Motor neuron (in vitro differentiated cells): ENCODE measurements around the gene PIGV. TPM values are rescaled to one million over a fixed set of nuclear protein-coding genes. Genes with fewer than 3 reads are reported as not detected.
A peak's percentile ranks its signal among the peaks of the same experiment; 100 is the strongest.

Source experiments
- ATAC-seq, 8 experiments: fragments of 200-7000 bp; cut with Tn5 transposase; replicated peaks in 6 of 8; 2 replicates each; pipeline ENCODE4 v1.8.0; 2021; ENCODE audit warnings: mild to moderate bottlenecking in 8 of 8, moderate library complexity in 8 of 8
- H3K27ac ChIP-seq, 2 donors: fragments of 250-450 bp; sonication (Bioruptor Pico); 2 replicates each; pipeline ENCODE4 v1.9.0; 2021; ENCODE audit warnings: antibody characterized with exemption in 2 of 2, mild to moderate bottlenecking in 2 of 2, moderate library complexity in 1 of 2
- H3K4me1 ChIP-seq, 2 donors: fragments of 250-450 bp; sonication (Bioruptor Pico); replicated peaks in 1 of 2; 2 replicates each; pipeline ENCODE4 v1.6.1; 2021; ENCODE audit warnings: antibody characterized with exemption in 2 of 2, mild to moderate bottlenecking in 2 of 2, moderate library complexity in 1 of 2
- H3K4me3 ChIP-seq, 5 donors: fragments of 250-450 bp; sonication (Bioruptor Pico); 2 replicates each; pipeline ENCODE4 v1.9.0; 2021; ENCODE audit warnings: antibody characterized with exemption in 5 of 5, mild to moderate bottlenecking in 5 of 5, moderate library complexity in 4 of 5
- WGBS, 10 experiments: fragments of 450-650 bp; shearing (Covaris generic); methylation state at CpG; one replicate each; pipeline ENCODE4 v1.0.0; 2022; 5-methylcytosine and 5-hydroxymethylcytosine counted together
- in situ Hi-C, 9 experiments: fragments of 400-800 bp; cut with MboI; loops; one replicate each; pipeline ENCODE4 v1.15.0; 2021; ENCODE audit warnings: low sequenced_read_pairs in 9 of 9, low pct_unique_long_range_greater_than_20kb in 2 of 9; ENCODE audit not compliant: unreplicated experiment in 9 of 9
- total RNA-seq, 8 experiments: library from RNA; unstranded; fragments of 300-600 nt; gene quantifications; 2 replicates each; pipeline versions ENCODE4 v1.2.3 to v1.2.4, GENCODE V29; 2022

PIGV gene
- 10 to 100 TPM in 6 of 8 experiments, 1 to 10 TPM in 2; 8.2 to 26.7 (median 10.3) TPM for total RNA-seq

DNA sequence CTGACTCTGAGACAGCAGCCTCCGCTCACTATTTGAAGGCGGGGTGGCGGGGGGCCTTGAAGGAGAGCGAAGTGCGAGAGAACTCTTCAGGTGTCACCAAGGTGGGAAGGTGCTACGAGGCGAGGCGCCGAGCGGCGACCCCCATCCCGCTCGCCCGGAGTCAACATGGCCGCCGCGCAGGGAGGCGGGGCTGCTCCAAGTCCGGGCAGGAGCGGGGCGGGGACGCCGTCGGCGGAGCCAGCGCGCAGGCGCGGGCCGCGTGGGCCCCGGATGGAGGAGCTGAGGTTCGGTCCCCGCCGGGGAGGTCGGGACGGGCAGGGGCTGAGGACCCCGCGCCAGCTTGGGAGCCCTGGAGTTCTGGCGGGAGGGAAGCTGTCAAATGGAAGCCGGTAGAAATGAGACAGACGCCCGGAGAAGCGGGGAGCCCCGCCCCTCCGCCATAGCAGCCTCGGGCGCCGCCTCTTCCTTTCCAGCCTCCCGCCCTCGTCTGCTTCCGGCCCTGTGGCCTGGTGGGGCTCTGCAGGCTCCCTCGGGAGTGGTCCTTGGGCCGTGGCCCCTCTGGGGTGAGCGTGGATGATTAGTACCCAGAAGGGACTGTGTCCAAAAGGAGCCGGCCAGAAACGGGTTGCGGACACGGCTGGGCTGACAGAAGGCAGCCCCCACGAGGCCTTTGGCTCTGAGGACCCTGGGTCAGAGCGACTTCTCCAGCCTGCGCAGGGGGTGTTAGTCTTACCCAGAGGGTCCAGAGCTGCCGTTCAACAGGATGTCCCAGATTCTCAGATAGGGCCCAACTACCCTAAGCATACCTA, at the start of gene PIGV:
Gene PIGV, plus strand, starts transcription at position 245 of the 809 bp plus-strand sequence. CDS start 2,866 bp downstream, outside the sequence.
- WGBS, 10 experiments: 0 to 7% (median 1%) methylated on average over 1 to 26 of the region's 63 CpGs; no CpG with 5 or more reads in 4 of the 10 experiments
- peak; percentile 66 to 90 (median 85) for ATAC-seq
- Histone ChIP-seq H3K4me1 (peaks cover 35 to 42% of the 10 kb centered on the region in 2 donors), H3K27ac (peak within 1 kb of the TSS; percentile 99 to 100), H3K4me3 (peak within 1 kb of the TSS; percentile 61 to 92 (median 72))
- in situ Hi-C loops: loop anchor here in 1 of 9 experiments (10.0 kb wide), 1 partner anchor 183 kb away; no protein-coding TSS in a partner anchor

DNA sequence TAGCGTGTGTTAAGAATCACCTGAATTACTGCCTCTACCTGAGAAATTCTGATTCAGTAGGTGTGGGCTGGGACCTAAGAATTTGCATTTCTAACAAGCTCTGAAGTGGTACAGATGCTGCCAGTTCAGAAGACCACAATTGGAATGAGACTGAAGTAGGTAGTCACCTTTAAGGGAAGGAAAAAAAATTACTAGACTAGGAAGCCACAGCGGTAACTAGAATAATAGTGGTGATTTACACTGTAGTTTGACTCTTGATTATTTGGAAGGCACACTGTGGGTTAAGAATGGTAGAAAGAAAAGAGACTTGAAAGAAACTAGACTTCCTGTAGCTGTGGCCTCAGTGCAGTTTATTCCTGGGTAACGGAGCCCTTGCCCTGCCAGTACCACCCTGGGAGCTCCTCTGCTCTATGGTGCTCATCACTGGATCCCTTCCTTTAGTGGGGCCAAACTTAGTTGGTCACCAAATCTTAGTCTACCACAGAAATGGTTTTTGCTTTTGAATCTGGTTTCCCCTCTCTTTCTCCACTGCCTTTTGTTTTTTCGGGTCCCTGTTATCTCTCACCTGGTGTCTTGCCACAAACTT, 48.3 kb upstream of the PIGV start:
- Histone ChIP-seq H3K4me3 (no peak overlapping the region), H3K4me1 (no peaks in the 10 kb centered on the region), H3K27ac (no peak overlapping the region)
- in situ Hi-C loops: no loop called here
- WGBS, 10 experiments: 71 to 100% (median 98%) methylated on average over 1 to 4 of the region's 4 CpGs
- no peak for ATAC-seq

DNA sequence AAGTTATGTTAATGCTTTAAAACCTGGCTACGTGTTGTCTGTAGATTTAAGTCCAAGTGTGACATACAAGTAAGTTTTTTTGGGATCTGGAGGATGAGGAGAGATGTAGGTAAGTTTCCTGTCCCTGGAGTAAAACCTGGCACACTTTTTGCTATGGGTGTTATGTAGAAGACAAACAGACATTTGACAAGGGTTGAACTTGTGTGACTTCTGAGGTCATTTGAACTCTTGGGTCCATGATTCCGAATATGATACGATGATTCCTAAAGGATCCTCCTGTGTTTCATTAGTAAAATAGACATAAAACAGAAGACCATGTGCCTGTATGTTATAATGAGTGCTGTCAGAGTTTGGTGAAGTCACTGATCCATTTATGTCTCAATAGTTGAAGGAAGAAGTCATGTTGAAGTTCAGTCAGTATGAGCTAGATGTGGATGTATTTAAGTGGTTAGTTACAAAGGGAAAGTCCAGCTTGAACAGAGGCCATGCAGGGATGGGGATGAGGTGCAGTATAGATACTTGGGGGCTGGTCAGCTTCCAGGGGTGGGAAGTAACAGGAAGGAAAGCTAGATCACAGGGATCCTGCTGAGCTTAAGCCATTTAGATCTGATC, 47.6 kb upstream of the PIGV start:
- H3K4me3 ChIP-seq: no peak overlapping the region
- 20 to 100% (median 86%) methylated on average over 1 to 3 of the region's 3 CpGs; no CpG with 5 or more reads in 1 of the 10 experiments for WGBS, 10 experiments
- in situ Hi-C loops: no loop called here
- ATAC-seq: no peak
- no peak overlapping the region for H3K27ac ChIP-seq
- no peaks in the 10 kb centered on the region for H3K4me1 ChIP-seq

DNA sequence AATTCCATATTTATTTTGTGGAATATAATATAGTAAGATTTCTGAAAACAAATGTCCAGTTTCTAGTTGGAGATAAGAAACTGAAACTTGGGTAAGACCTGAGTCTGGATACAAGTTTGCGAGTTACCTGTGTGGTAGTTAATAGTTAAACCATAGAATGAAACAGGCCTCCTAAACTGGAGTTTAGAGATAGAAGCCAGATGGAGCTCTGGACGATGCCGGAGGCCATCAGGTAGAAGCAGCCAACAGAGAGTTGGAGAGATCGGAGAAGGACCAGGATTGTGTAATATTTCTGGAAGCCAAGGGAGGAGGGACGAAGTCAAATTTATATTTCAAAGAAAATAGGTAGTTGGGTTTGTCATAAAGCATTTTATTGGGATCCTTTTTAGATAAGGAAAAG, 46.8 kb upstream of the PIGV start:
- Histone ChIP-seq H3K27ac (no peak overlapping the region), H3K4me3 (no peak overlapping the region), H3K4me1 (no peaks in the 10 kb centered on the region)
- 60 to 98% (median 93%) methylated on average over 3 to 5 of the region's 5 CpGs for WGBS, 10 experiments
- in situ Hi-C loops: no loop called here
- no peak for ATAC-seq

DNA sequence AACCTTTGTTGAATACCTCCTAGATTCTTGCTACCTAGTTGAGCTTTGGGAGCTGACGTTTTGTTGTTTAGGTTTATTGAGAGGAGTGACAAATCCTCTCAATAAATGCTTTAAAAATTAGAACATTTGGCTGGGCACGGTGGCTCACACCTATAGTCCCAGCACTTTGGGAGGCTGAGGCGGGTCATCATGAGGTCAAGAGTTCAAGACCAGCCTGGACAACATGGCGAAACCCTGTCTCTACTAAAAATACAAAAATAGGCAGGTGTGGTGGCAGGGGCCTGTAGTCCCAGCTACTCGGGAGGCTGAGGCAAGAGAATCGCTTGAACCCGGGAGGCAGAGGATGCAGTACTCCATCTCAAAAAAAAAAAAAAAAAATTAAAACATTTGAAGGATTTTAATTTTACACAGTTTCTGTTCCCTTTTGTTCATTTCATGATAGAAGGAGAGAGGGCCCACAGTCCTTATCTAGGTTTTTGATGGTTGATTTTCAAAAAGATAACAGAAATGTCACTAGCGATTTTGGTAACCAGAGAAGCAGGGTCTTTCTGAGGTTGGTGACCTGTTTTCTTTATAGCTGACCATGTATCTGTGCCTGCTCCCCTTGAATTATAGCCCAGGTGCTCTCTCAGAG, 44.2 kb upstream of the PIGV start:
- no peaks in the 10 kb centered on the region for H3K4me1 ChIP-seq
- H3K27ac ChIP-seq: no peak overlapping the region
- H3K4me3 ChIP-seq: no peak overlapping the region
- WGBS, 10 experiments: 87 to 100% (median 97%) methylated on average over 1 to 8 of the region's 8 CpGs; no CpG with 5 or more reads in 1 of the 10 experiments
- in situ Hi-C loops: no loop called here
- ATAC-seq: no peak

DNA sequence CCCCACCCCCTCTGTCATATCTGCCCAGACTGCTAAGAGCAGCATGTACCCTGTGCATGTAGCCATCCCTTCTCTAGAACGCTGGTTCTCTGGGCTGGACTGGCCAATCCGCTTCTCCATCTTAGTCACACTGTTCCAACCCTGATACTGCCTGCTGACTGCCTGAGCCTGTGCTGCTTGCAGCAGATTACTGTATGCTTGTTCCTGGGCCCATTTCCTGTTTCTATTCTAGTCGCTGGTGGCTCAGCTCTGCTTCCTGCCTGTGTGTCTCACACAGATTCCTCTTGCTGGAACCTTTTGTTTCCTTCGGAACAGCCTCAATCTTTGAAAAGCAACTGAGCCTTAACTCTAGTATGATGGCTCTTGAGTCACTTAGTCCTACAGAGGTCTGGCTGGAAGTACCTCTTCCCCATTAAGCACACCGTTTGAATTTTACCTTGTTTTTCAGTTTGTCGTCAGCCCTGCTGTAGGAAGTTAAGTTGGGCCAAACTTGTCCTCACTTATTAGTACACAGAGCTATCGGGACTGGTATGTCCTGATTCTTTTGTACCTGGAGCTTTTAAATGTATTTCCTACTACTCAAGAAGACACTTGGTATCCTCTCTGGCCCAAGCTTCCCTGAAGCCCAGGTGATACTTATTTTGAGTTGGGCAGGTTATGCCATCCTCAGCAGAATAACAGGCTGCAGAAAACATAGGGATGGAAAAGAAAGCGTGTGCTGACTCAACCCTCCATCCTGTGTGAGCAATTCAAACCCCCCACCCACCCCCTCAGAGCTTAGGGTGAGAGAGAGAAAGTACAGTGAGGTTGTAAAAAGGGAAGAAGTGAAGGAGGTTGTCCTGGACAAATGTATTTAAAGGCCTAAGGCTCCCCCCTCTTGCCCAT, 43.4 kb upstream of the PIGV start:
- in situ Hi-C loops: no loop called here
- 0 to 100% (median 81%) methylated on average over 1 to 8 of the region's 8 CpGs for whole genome bisulfite sequencing, 10 experiments
- no peak overlapping the region for H3K4me3 ChIP-seq

DNA sequence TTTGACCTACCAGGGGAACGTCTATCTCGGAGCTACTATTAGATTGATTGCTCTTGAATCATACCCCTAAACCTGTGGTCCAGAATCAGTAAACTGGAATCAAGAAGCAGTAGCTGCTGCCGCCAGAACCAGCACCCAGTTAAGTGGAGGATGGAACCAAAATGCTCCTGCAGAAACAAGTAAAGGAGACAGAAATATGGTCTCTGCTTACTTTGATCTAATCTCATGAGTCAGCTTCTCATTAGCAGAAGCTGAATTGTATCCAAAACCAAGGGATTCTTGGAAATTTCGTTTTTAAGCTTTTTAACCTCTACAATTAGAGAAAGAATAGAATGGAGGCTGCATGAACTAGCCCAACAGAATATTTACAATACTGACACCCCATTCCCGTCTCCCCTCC, 42.6 kb upstream of the PIGV start:
- Histone ChIP-seq H3K27ac (no peak overlapping the region), H3K4me1 (no peaks in the 10 kb centered on the region), H3K4me3 (no peak overlapping the region)
- 49 to 100% (median 92%) methylated on average over 1 to 5 of the region's 5 CpGs; no CpG with 5 or more reads in 1 of the 10 experiments for WGBS, 10 experiments
- in situ Hi-C loops: no loop called here
- ATAC-seq: no peak

More for the DNA sequence above, 43.4 kb upstream of the PIGV start:
- no peaks in the 10 kb centered on the region for H3K4me1 ChIP-seq
- no peak overlapping the region for H3K27ac ChIP-seq
- peak; percentile 50 to 98 (median 98) for ATAC-seq

DNA sequence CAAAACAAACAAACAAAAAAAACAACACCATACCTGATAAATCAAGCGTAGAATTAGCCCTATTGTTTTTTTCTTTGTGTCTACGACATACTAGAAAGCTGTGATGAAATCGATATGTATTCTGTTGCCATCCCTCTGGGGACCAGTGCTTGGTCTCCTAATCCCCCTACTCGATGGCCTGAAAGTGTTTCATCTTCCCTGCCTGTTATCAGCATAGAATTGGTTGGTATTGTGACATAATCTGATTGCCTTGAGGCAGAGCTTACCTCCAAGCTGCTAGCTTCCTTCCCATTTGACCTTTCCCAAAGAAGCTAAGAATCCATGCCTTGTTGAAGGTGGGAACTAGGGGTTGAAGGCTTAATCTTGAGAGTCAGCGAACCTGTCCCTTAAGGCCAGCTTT, 40.7 kb upstream of the PIGV start:
- H3K4me3 ChIP-seq: no peak overlapping the region
- WGBS, 10 experiments: 85 to 100% (median 96%) methylated on average over 1 to 5 of the region's 5 CpGs
- H3K27ac ChIP-seq: no peak overlapping the region
- in situ Hi-C loops: no loop called here
- no peak for ATAC-seq
- no peaks in the 10 kb centered on the region for H3K4me1 ChIP-seq

DNA sequence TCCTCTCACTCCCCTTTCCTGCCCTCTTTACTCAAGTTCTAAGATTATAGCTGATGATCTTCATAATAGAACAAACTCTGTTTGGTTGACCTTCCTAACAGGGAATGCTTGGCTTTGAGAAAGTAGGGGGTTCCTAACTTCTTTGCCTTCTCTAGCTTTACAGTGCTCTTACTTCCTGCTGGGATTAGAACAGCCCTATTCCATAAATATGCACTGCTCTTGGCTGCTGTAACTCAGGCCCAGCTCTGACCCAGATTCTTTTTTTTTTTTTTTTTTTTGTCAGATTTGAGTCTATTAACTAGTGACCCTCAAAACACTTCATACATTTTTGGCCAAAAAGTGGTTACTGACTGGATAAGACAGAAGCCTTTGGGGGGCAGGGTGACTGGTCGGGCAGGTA, 39.4 kb upstream of the PIGV start:
- WGBS, 10 experiments: 89 to 100% (median 100%) methylated on average over 1 of the region's 1 CpG; no CpG with 5 or more reads in 7 of the 10 experiments
- in situ Hi-C loops: no loop called here
- no peak overlapping the region for H3K27ac ChIP-seq
- H3K4me1 ChIP-seq: no peaks in the 10 kb centered on the region
- no peak for ATAC-seq
- H3K4me3 ChIP-seq: no peak overlapping the region

DNA sequence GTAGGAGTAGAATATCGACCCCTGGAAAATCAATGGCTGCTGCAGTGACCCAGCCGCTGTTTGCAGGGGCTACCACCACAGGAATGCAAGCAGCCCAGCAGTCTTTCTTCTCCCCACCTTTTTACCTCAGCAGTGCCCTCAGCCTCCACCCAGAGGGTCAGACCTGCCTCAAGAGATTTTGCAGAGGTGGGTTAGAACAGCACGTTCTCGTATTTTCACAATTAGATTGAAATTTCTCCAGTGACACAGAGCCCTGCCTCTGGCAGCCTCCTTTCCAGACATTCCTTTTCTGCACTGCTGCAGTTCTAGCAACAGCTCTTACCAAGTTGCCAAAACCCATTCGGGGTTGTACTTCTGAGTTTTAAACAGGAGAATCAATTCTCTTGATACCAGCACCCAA, 38.3 kb upstream of the PIGV start:
- no peak for ATAC-seq
- Histone ChIP-seq H3K4me1 (no peaks in the 10 kb centered on the region), H3K4me3 (no peak overlapping the region), H3K27ac (no peak overlapping the region)
- 17 to 100% (median 91%) methylated on average over 2 to 5 of the region's 5 CpGs; no CpG with 5 or more reads in 3 of the 10 experiments for WGBS, 10 experiments
- in situ Hi-C loops: no loop called here

DNA sequence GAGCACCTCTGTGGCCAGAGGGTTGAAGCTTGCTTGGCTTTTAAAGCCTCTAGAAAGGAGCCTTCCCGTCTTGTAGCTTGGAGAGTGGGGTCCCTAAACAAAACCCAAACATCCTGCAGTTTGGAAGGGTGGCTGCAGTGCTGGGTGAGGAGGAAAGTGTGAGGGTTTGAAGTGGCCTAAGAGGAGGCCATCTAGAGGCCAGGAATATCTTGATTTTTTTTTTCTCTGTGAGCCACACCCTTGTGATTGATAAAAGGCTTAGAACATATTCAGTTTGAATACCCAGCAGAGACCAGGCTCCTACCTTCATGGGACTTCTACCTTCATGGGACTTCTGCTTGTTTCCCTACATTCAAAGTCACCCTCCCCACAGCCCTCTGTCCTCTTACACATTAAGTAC, 37.3 kb upstream of the PIGV start:
- Histone ChIP-seq H3K4me3 (no peak overlapping the region), H3K27ac (no peak overlapping the region), H3K4me1 (no peaks in the 10 kb centered on the region)
- WGBS, 10 experiments: 67 to 100% (median 100%) methylated on average over 1 of the region's 1 CpG; no CpG with 5 or more reads in 6 of the 10 experiments
- peak in 3 of 8 experiments; percentile 17 to 61 (median 55) for ATAC-seq
- in situ Hi-C loops: no loop called here

DNA sequence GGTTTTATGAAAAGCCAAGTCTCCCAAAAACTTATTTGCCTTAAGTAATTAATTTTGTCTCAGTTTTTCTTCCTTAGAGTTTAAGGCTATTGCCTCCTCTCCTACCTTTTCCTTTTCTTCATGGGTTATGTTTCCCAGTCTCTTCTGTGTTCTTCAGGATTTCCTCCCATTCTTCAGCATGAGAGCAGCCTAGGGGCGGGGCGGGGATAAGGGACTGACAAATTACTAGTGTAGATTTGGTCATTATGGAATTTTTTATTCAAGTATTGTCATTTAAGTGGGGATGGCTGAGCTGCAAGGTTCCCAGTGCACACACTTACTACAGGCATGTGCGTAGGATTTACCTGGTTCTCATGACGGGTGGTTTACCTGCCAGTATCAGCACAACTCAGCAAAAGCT, 35.2 kb upstream of the PIGV start:
- no peaks in the 10 kb centered on the region for H3K4me1 ChIP-seq
- H3K4me3 ChIP-seq: no peak overlapping the region
- H3K27ac ChIP-seq: no peak overlapping the region
- ATAC-seq: peak in 1 of 8 experiments; percentile 22
- in situ Hi-C loops: no loop called here
- WGBS, 10 experiments: 75 to 100% (median 100%) methylated on average over 1 to 4 of the region's 4 CpGs; no CpG with 5 or more reads in 3 of the 10 experiments
